Measurements from ENCODE around the gene SLC9A3. TPM values are rescaled to one million over a fixed set of nuclear protein-coding genes. Genes with fewer than 3 reads are reported as not detected.

Gene SLC9A3
- total and polyA plus RNA-seq, 2 experiments from 2014 or later = 1.2 to 1.7 TPM

- DNase-seq = no peak
- Histone ChIP-seq H3K27ac (no peak overlapping the region), H3K9ac (no peak overlapping the region), H3K4me1 (ENCODE audit: insufficient read depth) (peaks cover 6% of the 10 kb centered on the region), H3K4me3 (no peak overlapping the region), H3F3A (ENCODE audit: insufficient read depth) (peaks cover 10% of the 10 kb centered on the region; the same call in 1 of the 2 replicates), H3K9me2 (ENCODE audit: insufficient read depth) (no peaks in the 10 kb centered on the region), H3K27me3 (replicated peaks; ENCODE audit: insufficient read depth) (no peaks in the 10 kb centered on the region), H2AFZ (no peak overlapping the region), H3K79me2 (ENCODE audit: insufficient read depth) (peaks cover 7% of the 10 kb centered on the region), H3K4me2 (ENCODE audit: unreplicated experiment) (no peak overlapping the region), H3K9me3 (ENCODE audit: low read depth) (no peaks in the 10 kb centered on the region), H3K36me3 (ENCODE audit: low read depth) (peaks cover 2% of the 10 kb centered on the region; the same call in 1 of the 2 replicates), H4K20me1 (ENCODE audit: insufficient read depth) (no peaks in the 10 kb centered on the region)
- no peak for TF ChIP-seq EZH2phosphoT487 (IDR thresholded peaks at IDR 0.05; ENCODE audit: insufficient read depth, low read depth)
- no peak for TF ChIP-seq EZH2 (IDR thresholded peaks at IDR 0.05; ENCODE audit: insufficient read depth, poor library complexity, severe bottlenecking)
- WGBS, 2 experiments (ENCODE audit: low coverage in 1 of 2, low lambda C conversion rate in 2 of 2, missing lambda C conversion rate in 2 of 2) = 39 to 43% methylated on average over 18 of the region's 18 CpGs
- in situ Hi-C loops (cut with MboI) = loop anchor here (10.0 kb wide), 1 partner anchor 123 kb away; no protein-coding TSS in a partner anchor
These were observed 86.9 kb downstream of the SLC9A3 start for GRCh38 chr5:437281-437771.

GRCh38 chr5:436641-436975, 87.6 kb downstream of the SLC9A3 start:
- Histone ChIP-seq H3K9me3 (ENCODE audit: low read depth) (no peaks in the 10 kb centered on the region), H3K27me3 (replicated peaks; ENCODE audit: insufficient read depth) (no peaks in the 10 kb centered on the region), H3K9ac (no peak overlapping the region), H3K36me3 (ENCODE audit: low read depth) (peaks cover 6% of the 10 kb centered on the region; the same call in 1 of the 2 replicates), H3K9me2 (ENCODE audit: insufficient read depth) (no peaks in the 10 kb centered on the region), H3K27ac (no peak overlapping the region), H3K79me2 (ENCODE audit: insufficient read depth) (peaks cover under 1% of the 10 kb centered on the region; the same call in 1 of the 2 replicates), H3F3A (ENCODE audit: insufficient read depth) (peaks cover 10% of the 10 kb centered on the region; the same call in 1 of the 2 replicates), H3K4me3 (no peak overlapping the region), H3K4me2 (ENCODE audit: unreplicated experiment) (no peak overlapping the region), H3K4me1 (ENCODE audit: insufficient read depth) (no peaks in the 10 kb centered on the region), H4K20me1 (ENCODE audit: insufficient read depth) (no peaks in the 10 kb centered on the region), H2AFZ (no peak overlapping the region)
- no peak for DNase-seq
- in situ Hi-C loops (cut with MboI) = loop anchor here (10.0 kb wide), 1 partner anchor 122 kb away; no protein-coding TSS in a partner anchor
- WGBS, 2 experiments (ENCODE audit: low coverage in 1 of 2, low lambda C conversion rate in 2 of 2, missing lambda C conversion rate in 2 of 2) = 81 to 83% methylated on average over 5 of the region's 5 CpGs
- TF ChIP-seq EZH2phosphoT487 (IDR thresholded peaks at IDR 0.05; ENCODE audit: insufficient read depth, low read depth) = no peak
- no peak for TF ChIP-seq EZH2 (IDR thresholded peaks at IDR 0.05; ENCODE audit: insufficient read depth, poor library complexity, severe bottlenecking)

GRCh38 chr5:435961-436640, 88.1 kb downstream of the SLC9A3 start:
- Histone ChIP-seq H3F3A (ENCODE audit: insufficient read depth) (peaks cover 9% of the 10 kb centered on the region; the same call in 1 of the 2 replicates), H3K4me1 (ENCODE audit: insufficient read depth) (no peaks in the 10 kb centered on the region), H4K20me1 (ENCODE audit: insufficient read depth) (no peaks in the 10 kb centered on the region), H3K79me2 (ENCODE audit: insufficient read depth) (no peaks in the 10 kb centered on the region), H3K9me3 (ENCODE audit: low read depth) (no peaks in the 10 kb centered on the region), H3K9me2 (ENCODE audit: insufficient read depth) (no peaks in the 10 kb centered on the region), H3K4me2 (ENCODE audit: unreplicated experiment) (no peak overlapping the region), H3K4me3 (no peak overlapping the region), H3K27me3 (replicated peaks; ENCODE audit: insufficient read depth) (no peaks in the 10 kb centered on the region), H2AFZ (no peak overlapping the region), H3K9ac (no peak overlapping the region), H3K27ac (no peak overlapping the region), H3K36me3 (ENCODE audit: low read depth) (peaks cover 6% of the 10 kb centered on the region; the same call in 1 of the 2 replicates)
- WGBS, 2 experiments (ENCODE audit: low coverage in 1 of 2, low lambda C conversion rate in 2 of 2, missing lambda C conversion rate in 2 of 2) = 81% methylated on average over 18 of the region's 18 CpGs
- in situ Hi-C loops (cut with MboI) = loop anchor here (10.0 kb wide), 1 partner anchor 121 kb away; no protein-coding TSS in a partner anchor
- no peak for TF ChIP-seq EZH2phosphoT487 (IDR thresholded peaks at IDR 0.05; ENCODE audit: insufficient read depth, low read depth)
- TF ChIP-seq EZH2 (IDR thresholded peaks at IDR 0.05; ENCODE audit: insufficient read depth, poor library complexity, severe bottlenecking) = no peak
- peak; percentile 58 for DNase-seq

- Histone ChIP-seq H3K4me1 (ENCODE audit: insufficient read depth) (0 out of 2 replicates have a peak, but pooled peaks cover 2% of the 10 kb centered on the region), H3F3A (ENCODE audit: insufficient read depth) (peaks cover 4% of the 10 kb centered on the region; the same call in 1 of the 2 replicates), H4K20me1 (ENCODE audit: insufficient read depth) (no peaks in the 10 kb centered on the region), H3K27me3 (replicated peaks; ENCODE audit: insufficient read depth) (no peaks in the 10 kb centered on the region), H3K4me2 (ENCODE audit: unreplicated experiment) (no peak overlapping the region), H3K4me3 (no peak overlapping the region), H3K9ac (no peak overlapping the region), H2AFZ (no peak overlapping the region), H3K27ac (no peak overlapping the region), H3K9me2 (ENCODE audit: insufficient read depth) (no peaks in the 10 kb centered on the region), H3K36me3 (ENCODE audit: low read depth) (peaks cover 6% of the 10 kb centered on the region; the same call in 1 of the 2 replicates), H3K9me3 (ENCODE audit: low read depth) (no peaks in the 10 kb centered on the region), H3K79me2 (ENCODE audit: insufficient read depth) (no peaks in the 10 kb centered on the region)
- in situ Hi-C loops (cut with MboI) = loop anchor here (10.0 kb wide), 1 partner anchor 120 kb away; no protein-coding TSS in a partner anchor
- 89% methylated on average over 27 of the region's 27 CpGs for WGBS, 2 experiments (ENCODE audit: low coverage in 1 of 2, low lambda C conversion rate in 2 of 2, missing lambda C conversion rate in 2 of 2)
- no peak for TF ChIP-seq EZH2 (IDR thresholded peaks at IDR 0.05; ENCODE audit: insufficient read depth, poor library complexity, severe bottlenecking)
- TF ChIP-seq EZH2phosphoT487 (IDR thresholded peaks at IDR 0.05; ENCODE audit: insufficient read depth, low read depth) = no peak
- no peak for DNase-seq
These were observed 89.0 kb downstream of the SLC9A3 start for GRCh38 chr5:435156-435790.

Data from GM23248 (cell line).